Testis (tissue), 2 donors: Measurements from ENCODE around the gene WIPF2.

ENCODE experiments used
- CTCF ChIP-seq, 3 experiments: fragments of 450-650 bp in 2 of 3; fragments of 200-600 bp in 1 of 3; sonication (generic) in 1 of 3; IDR thresholded peaks; one replicate each; pipeline ENCODE4 v1.5.1; 2016 to 2019; ENCODE audit warnings: antibody characterized with exemption in 3 of 3, mild to moderate bottlenecking in 2 of 3, moderate library complexity in 1 of 3
- POLR2A ChIP-seq: fragments of 450-650 bp; IDR thresholded peaks from one replicate; pipeline ENCODE4 v1.6.1; 2017; ENCODE audit warnings: antibody characterized with exemption, mild to moderate bottlenecking, moderate library complexity

GRCh38 chr17:40266882-40267281 lies 47.8 kb downstream of the WIPF2 start:
- TF ChIP-seq CTCF (IDR thresholded peaks at IDR 0.05), result no peak
- TF ChIP-seq POLR2A, result no peak
